HepG2 (cell line): ENCODE measurements around the gene STK11. TPM values are rescaled to one million over a fixed set of nuclear protein-coding genes. Genes with fewer than 3 reads are reported as not detected.

Experiments
- ASH2L ChIP-seq: fragments of 300-600, 200-600 bp; sonication (generic); IDR thresholded peaks from 2 replicates; pipeline ENCODE4 v1.7.0; 2017; ENCODE audit warnings: low read depth, mild to moderate bottlenecking, moderate library complexity, mixed read lengths, low read length; ENCODE audit not compliant: insufficient read length
- BRF2 ChIP-seq: sonication (generic); formaldehyde crosslinking; IDR thresholded peaks from 2 replicates; pipeline ENCODE4 v1.8.1; 2022; ENCODE audit warnings: mild to moderate bottlenecking, missing genetic modification reagents
- EP300 ChIP-seq, 3 experiments: sonication (generic) in 1 of 3; formaldehyde crosslinking in 1 of 3; IDR thresholded peaks; 2 replicates each; pipeline versions ENCODE4 v1.5.1 to v1.6.1; 2011 to 2020; ENCODE audit warnings: low read depth in 2 of 3, low read length in 2 of 3, borderline replicate concordance in 1 of 3, improper control_type of control experiment in 1 of 3, mild to moderate bottlenecking in 1 of 3, missing genetic modification reagents in 1 of 3, moderate library complexity in 1 of 3
- KIAA2018 ChIP-seq: sonication (generic); formaldehyde crosslinking; IDR thresholded peaks from 2 replicates; pipeline ENCODE4 v1.5.0; 2020; ENCODE audit warnings: mild to moderate bottlenecking, missing genetic modification reagents, borderline replicate concordance
- NFKB2 ChIP-seq: sonication (generic); formaldehyde crosslinking; IDR thresholded peaks from 2 replicates; pipeline ENCODE4 v1.4.0; 2020; ENCODE audit warnings: missing genetic modification reagents, borderline replicate concordance
- RBFOX2 ChIP-seq: fragments of 200-400 bp; formaldehyde crosslinking; IDR thresholded peaks from 2 replicates; pipeline ENCODE4 v1.6.1; 2017; ENCODE audit warnings: low read depth, mild to moderate bottlenecking, low read length
- SP5 ChIP-seq: IDR thresholded peaks from 2 replicates; pipeline ENCODE4 v1.6.1; 2016; ENCODE audit warnings: low read depth, borderline replicate concordance
- ZNF557 ChIP-seq: sonication (generic); formaldehyde crosslinking; IDR thresholded peaks from 2 replicates; pipeline ENCODE4 v1.4.0; 2020; ENCODE audit warnings: missing genetic modification reagents
- ZNF670 ChIP-seq: sonication (generic); formaldehyde crosslinking; IDR thresholded peaks from 2 replicates; pipeline ENCODE4 v1.8.0; 2022; ENCODE audit warnings: mild to moderate bottlenecking, missing genetic modification reagents, borderline replicate concordance
- ZNF83 ChIP-seq: sonication (generic); formaldehyde crosslinking; IDR thresholded peaks from 2 replicates; pipeline ENCODE4 v1.4.0; 2020; ENCODE audit warnings: missing genetic modification reagents, mild to moderate bottlenecking, borderline replicate concordance
- polyA plus RNA-seq, 8 experiments: library from polyadenylated mRNA; depleted of rRNA in 3 of 8; stranded (reverse) in 7 of 8; unstranded in 1 of 8; fragments of >200 nt; fragmentation: Illumina TruSeq in 4 of 8; extraction: Trizol in 4 of 8; gene quantifications; 2 replicates each; pipeline versions ENCODE4 v1.2.1 to v1.2.3, GENCODE V29; 2011 to 2016; ENCODE audit warnings: low read depth in 4 of 8, missing spikeins in 1 of 8, mixed read lengths in 1 of 8; ENCODE audit not compliant: insufficient read depth in 1 of 8
- total RNA-seq, 5 experiments: library from RNA; depleted of rRNA; stranded (reverse); fragments of >200 nt; fragmentation: Illumina TruSeq; extraction: Trizol; gene quantifications; 2 replicates each; pipeline ENCODE4 v1.2.3, GENCODE V29; 2016; ENCODE audit warnings: low read depth in 1 of 5
- TF ChIP-seq, protein P1 (sequence below): IDR thresholded peaks from 2 replicates; pipeline ENCODE4 v1.6.1; 2018; ENCODE audit warnings: missing genetic modification reagents
- TF ChIP-seq, protein P2 (sequence below): sonication (generic); formaldehyde crosslinking; IDR thresholded peaks from 2 replicates; pipeline ENCODE4 v1.4.0; 2020; ENCODE audit warnings: missing genetic modification reagents, borderline replicate concordance

STK11 gene
- total and polyA plus RNA-seq, 2 of the 13 experiments (the other 11 are each of a cell fraction or from before 2014, with no cell fraction given): 27.5 to 43.6 TPM

DNA sequence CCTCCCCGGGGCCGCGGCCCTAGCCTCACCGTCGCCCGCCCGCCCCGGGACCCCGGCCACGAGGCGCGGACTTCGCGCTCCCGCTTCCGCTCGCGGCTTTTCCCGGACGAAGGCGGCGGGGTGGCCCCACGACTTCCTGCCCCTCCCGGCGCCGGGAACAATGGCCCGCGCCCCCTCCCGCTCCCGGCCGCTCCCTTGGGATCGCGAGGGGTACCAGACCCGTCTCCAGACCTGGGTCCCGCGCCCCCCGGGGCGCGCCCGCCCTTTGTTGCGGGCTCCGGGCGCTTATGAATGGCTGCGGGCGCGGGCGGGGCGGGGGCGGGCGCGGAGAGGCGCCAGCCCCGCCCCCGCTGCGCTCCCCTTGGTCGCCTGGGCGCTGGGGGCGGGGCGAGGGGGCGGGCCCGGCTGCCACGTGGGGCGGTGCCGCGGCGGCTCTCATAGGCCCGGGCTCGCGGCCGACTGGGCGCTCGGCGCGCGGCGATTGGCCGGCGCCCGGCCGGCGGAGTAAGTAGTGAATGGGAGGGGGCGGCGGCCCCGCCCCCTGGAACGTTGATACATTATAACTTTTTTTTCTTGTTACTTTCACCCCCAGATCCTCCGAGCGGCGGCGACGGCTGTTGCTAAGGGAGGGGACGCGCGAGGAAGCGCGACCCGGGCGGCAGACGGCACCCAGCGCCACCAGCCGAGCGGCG is 43.9 kb downstream of the STK11 start (continued):
- TF ChIP-seq, protein P1, sequence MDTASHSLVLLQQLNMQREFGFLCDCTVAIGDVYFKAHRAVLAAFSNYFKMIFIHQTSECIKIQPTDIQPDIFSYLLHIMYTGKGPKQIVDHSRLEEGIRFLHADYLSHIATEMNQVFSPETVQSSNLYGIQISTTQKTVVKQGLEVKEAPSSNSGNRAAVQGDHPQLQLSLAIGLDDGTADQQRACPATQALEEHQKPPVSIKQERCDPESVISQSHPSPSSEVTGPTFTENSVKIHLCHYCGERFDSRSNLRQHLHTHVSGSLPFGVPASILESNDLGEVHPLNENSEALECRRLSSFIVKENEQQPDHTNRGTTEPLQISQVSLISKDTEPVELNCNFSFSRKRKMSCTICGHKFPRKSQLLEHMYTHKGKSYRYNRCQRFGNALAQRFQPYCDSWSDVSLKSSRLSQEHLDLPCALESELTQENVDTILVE (CRISPR knock-in tag): peak; percentile 24; the same call in 1 of the 2 replicates
- TF ChIP-seq ASH2L (peak; percentile 18), BRF2 (CRISPR knock-in tag) (peak; percentile 76), EP300 (IDR thresholded peaks at IDR 0.05; ENCODE audit: low read depth in 2 of 2, low read length in 2 of 2) (no peak), EP300 (CRISPR knock-in tag; IDR thresholded peaks at IDR 0.05; ENCODE audit: borderline replicate concordance) (peak; percentile 44; the same call in 1 of the 2 replicates), SP5 (CRISPR knock-in tag) (0 out of 2 replicates have a peak, but pooled peaks have one; percentile 15), NFKB2 (peak; percentile 18; the same call in 1 of the 2 replicates), ZNF670 (no peak), KIAA2018 (CRISPR knock-in tag) (no peak; the same call in 1 of the 2 replicates), ZNF83 (CRISPR knock-in tag) (no peak), ZNF557 (CRISPR knock-in tag) (0 out of 2 replicates have a peak, but pooled peaks have one; percentile 59), RBFOX2 (peak; percentile 95)
- TF ChIP-seq, protein P2, sequence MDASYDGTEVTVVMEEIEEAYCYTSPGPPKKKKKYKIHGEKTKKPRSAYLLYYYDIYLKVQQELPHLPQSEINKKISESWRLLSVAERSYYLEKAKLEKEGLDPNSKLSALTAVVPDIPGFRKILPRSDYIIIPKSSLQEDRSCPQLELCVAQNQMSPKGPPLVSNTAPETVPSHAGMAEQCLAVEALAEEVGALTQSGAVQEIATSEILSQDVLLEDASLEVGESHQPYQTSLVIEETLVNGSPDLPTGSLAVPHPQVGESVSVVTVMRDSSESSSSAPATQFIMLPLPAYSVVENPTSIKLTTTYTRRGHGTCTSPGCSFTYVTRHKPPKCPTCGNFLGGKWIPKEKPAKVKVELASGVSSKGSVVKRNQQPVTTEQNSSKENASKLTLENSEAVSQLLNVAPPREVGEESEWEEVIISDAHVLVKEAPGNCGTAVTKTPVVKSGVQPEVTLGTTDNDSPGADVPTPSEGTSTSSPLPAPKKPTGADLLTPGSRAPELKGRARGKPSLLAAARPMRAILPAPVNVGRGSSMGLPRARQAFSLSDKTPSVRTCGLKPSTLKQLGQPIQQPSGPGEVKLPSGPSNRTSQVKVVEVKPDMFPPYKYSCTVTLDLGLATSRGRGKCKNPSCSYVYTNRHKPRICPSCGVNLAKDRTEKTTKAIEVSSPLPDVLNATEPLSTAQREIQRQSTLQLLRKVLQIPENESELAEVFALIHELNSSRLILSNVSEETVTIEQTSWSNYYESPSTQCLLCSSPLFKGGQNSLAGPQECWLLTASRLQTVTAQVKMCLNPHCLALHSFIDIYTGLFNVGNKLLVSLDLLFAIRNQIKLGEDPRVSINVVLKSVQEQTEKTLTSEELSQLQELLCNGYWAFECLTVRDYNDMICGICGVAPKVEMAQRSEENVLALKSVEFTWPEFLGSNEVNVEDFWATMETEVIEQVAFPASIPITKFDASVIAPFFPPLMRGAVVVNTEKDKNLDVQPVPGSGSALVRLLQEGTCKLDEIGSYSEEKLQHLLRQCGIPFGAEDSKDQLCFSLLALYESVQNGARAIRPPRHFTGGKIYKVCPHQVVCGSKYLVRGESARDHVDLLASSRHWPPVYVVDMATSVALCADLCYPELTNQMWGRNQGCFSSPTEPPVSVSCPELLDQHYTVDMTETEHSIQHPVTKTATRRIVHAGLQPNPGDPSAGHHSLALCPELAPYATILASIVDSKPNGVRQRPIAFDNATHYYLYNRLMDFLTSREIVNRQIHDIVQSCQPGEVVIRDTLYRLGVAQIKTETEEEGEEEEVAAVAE (CRISPR knock-in tag): no peak
